GM21423 (cell line): ENCODE results near the gene LRMDA.
"Not testable (repeated sequence)": the region's sequence is repeated elsewhere in the genome, so short reads cannot be mapped to it uniquely, and the experiment has no call there.

Source experiments
- ATAC-seq: cut with Tn5 transposase; IDR thresholded peaks from one replicate; pipeline ENCODE4 v1.9.1; 2021; ENCODE audit warnings: mild to moderate bottlenecking, moderate library complexity; ENCODE audit not compliant: unreplicated experiment

The LRMDA gene

GRCh38 chr10:76584466-76584865 is 1153.0 kb downstream of the LRMDA start:
- ATAC-seq, result not testable (repeated sequence)
